Measurements from ENCODE around the gene FCRL2.

Gene FCRL2

DNA sequence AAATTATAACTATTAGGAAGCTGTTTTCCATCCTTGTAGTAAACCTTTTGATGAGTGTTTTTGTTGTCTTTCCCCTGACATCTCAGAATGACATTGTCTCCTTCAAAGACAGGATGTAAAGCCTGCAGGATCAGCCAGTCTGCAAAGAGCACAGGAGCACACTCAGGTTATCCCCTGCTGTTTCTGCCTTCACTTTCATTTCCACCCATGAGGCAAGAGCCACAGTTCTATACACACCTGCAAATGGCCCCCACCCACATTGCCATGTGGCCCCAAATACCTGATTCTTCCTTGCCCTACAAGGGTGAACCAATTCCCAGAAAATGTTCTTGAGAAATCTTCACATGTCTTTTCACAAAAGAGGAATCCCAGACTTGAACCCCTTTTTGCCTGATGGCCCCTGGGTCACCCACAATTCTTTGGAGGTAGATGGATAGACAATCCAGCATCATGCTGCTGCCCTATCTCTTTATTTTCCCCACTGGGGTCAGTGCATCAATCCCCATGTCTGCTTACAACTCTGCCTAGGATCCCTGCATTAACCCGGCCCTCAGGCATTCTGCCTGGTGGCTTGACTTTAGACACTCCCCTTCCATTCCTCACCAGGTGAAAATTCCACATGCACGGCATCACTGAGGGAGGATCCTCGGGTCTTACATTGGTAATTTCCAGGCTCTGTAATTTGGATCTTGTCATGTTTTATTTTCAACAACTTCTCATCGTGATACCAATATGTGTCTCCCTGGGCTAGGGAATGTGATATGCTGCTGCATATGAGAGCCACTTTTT lies 79.0 kb downstream of the FCRL2 start:
- in situ Hi-C loops (cut with HindIII; ENCODE audit: low sequenced_read_pairs): no loop called here
- no peak for TF ChIP-seq CTCF (IDR thresholded peaks at IDR 0.05; ENCODE audit: low read depth, low read length, missing control alignments)
- H3K4me3 ChIP-seq (ENCODE audit: low read depth, low read length): no peak overlapping the region
- DNase-seq (ENCODE audit: low read depth): no peak

DNA sequence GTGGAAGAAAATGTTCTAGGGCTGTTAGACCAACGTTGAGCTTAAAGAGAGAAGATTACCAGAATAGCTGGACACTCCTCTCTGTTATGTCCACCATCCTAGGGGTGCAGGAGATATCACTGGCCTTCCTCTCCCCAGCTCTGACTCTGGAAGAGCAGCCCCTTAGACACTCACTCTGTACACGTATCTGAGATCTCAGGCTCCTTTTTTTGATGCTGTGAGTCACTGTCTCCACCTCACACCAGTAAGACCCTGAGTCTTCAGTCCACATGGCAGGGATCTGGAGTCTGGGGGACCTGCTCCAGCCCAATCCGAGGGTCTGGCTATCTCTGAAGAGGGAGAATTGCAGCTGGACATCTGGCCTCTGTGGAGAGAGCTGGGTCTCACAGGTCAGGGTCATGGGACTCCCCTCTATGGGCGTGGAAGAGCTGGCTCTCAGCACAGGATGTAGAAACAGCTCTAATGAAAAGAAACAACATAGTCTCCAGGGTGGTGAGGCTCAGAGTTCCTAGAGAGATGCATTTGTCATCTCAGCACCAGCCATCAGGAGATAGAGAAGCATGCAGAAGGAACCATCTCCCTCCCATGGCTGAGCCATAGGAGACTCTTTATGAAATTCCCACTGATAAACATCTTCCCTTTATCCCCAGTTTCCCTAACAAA lies 79.8 kb downstream of the FCRL2 start:
- no peak for TF ChIP-seq CTCF (IDR thresholded peaks at IDR 0.05; ENCODE audit: low read depth, low read length, missing control alignments)
- DNase-seq (ENCODE audit: low read depth): no peak
- no peak overlapping the region for H3K4me3 ChIP-seq (ENCODE audit: low read depth, low read length)
- in situ Hi-C loops (cut with HindIII; ENCODE audit: low sequenced_read_pairs): no loop called here
